SK-N-SH (cell line): ENCODE data around the gene ZCCHC17. TPM values are rescaled to one million over a fixed set of nuclear protein-coding genes. Genes with fewer than 3 reads are reported as not detected.
"Not testable (repeated sequence)": the region's sequence is repeated elsewhere in the genome, so short reads cannot be mapped to it uniquely, and the experiment has no call there.

Experiments
- CTCF ChIA-PET: fragments of 300-600, 350-600 bp; formaldehyde crosslinking; extraction: SDS; loops from one replicate; lab custom pipeline; 2021; lab: Yijun Ruan, JAX
- POLR2A ChIA-PET: fragments of 350-600 bp; sonication (Branson Sonifier 250); formaldehyde crosslinking; extraction: SDS; loops from one replicate; lab custom pipeline; 2020; ENCODE audit warnings: antibody characterized with exemption, inconsistent platforms; lab: Yijun Ruan, JAX
- DNase-seq: peaks from one replicate; pipeline ENCODE4 v3.0.0; 2012
- H2AFZ ChIP-seq: fragments of 200-600 bp; sonication (generic); 2 replicates; pipeline ENCODE4 v1.8.1; 2016; ENCODE audit warnings: antibody characterized with exemption, mild to moderate bottlenecking, low read depth
- H3F3A ChIP-seq: fragments of 200-600 bp; sonication (generic); replicated peaks from 2 replicates; pipeline ENCODE3; 2016; ENCODE audit warnings: antibody characterized with exemption, mild to moderate bottlenecking; ENCODE audit not compliant: insufficient read depth
- H3K27ac ChIP-seq, 2 experiments: fragments of 200-500 bp in 1 of 2; fragments of 200-600 bp in 1 of 2; sonication (Bioruptor generic) in 1 of 2; sonication (generic), shearing (Covaris generic) in 1 of 2; 2 replicates each; pipeline versions ENCODE4 v1.5.1 to v1.6.1; 2014 to 2016; ENCODE audit warnings: low read depth in 2 of 2, inconsistent platforms in 1 of 2, low read length in 1 of 2, mild to moderate bottlenecking in 1 of 2, mixed read lengths in 1 of 2
- H3K27me3 ChIP-seq: fragments of 200-600 bp; sonication (generic), shearing (Covaris generic); 2 replicates; pipeline ENCODE4 v1.6.1; 2016; ENCODE audit warnings: mixed run types; ENCODE audit not compliant: insufficient read depth
- H3K36me3 ChIP-seq, 2 experiments: fragments of 200-500 bp in 1 of 2; fragments of 200-600 bp in 1 of 2; sonication (Bioruptor generic) in 1 of 2; sonication (generic) in 1 of 2; replicated peaks in 1 of 2; 2 replicates each; pipeline versions ENCODE3 to v1.5.1; 2014 to 2016; ENCODE audit warnings: low read length in 1 of 2, mild to moderate bottlenecking in 1 of 2; ENCODE audit not compliant: insufficient read depth in 2 of 2, control insufficient read depth in 1 of 2
- H3K4me1 ChIP-seq, 2 experiments: fragments of 200-500 bp in 1 of 2; fragments of 200-600 bp in 1 of 2; sonication (Bioruptor generic) in 1 of 2; sonication (generic), shearing (Covaris generic) in 1 of 2; 2 replicates each; pipeline versions ENCODE4 v1.5.1 to v1.6.1; 2014 to 2016; ENCODE audit warnings: low read depth in 1 of 2, low read length in 1 of 2, mixed run types in 1 of 2; ENCODE audit not compliant: insufficient read depth in 2 of 2, control insufficient read depth in 1 of 2
- H3K4me2 ChIP-seq: fragments of 200-600 bp; sonication (generic), shearing (Covaris generic); 2 replicates; pipeline ENCODE4 v1.6.1; 2017; ENCODE audit warnings: mixed run types
- H3K4me3 ChIP-seq, 2 experiments: fragments of 200-500 bp in 1 of 2; fragments of 200-600 bp in 1 of 2; sonication (Bioruptor generic) in 1 of 2; sonication (generic), shearing (Covaris generic) in 1 of 2; 2 replicates each; pipeline versions ENCODE4 v1.5.1 to v1.8.1; 2014 to 2016; ENCODE audit warnings: low read depth in 2 of 2, inconsistent platforms in 1 of 2, low read length in 1 of 2, mild to moderate bottlenecking in 1 of 2, mixed read lengths in 1 of 2, moderate library complexity in 1 of 2
- H3K79me2 ChIP-seq: fragments of 200-600 bp; sonication (generic); 2 replicates; pipeline ENCODE4 v1.8.1; 2017; ENCODE audit warnings: mild to moderate bottlenecking; ENCODE audit not compliant: insufficient read depth
- H3K9ac ChIP-seq: fragments of 200-600 bp; sonication (generic); 2 replicates; pipeline ENCODE4 v1.6.1; 2017; ENCODE audit warnings: mixed run types
- H3K9me2 ChIP-seq: fragments of 200-600 bp; sonication (generic); 2 replicates; pipeline ENCODE4 v1.6.1; 2017; ENCODE audit warnings: mixed run types
- H3K9me3 ChIP-seq: fragments of 200-600 bp; sonication (generic); 2 replicates; pipeline ENCODE4 v1.6.1; 2017; ENCODE audit warnings: mixed run types, mild to moderate bottlenecking, moderate library complexity
- H4K20me1 ChIP-seq: fragments of 200-600 bp; sonication (generic); 2 replicates; pipeline ENCODE4 v1.6.1; 2017; ENCODE audit warnings: mild to moderate bottlenecking, mixed run types; ENCODE audit not compliant: insufficient read depth
- EP300 ChIP-seq, 2 experiments: IDR thresholded peaks; 2 replicates each; pipeline versions ENCODE4 v1.4.0 to v1.6.1; 2012; ENCODE audit warnings: borderline replicate concordance in 1 of 2, low read depth in 1 of 2, low read length in 1 of 2
- EZH2phosphoT487 ChIP-seq: fragments of 200-600 bp; sonication (generic); IDR thresholded peaks from 2 replicates; pipeline ENCODE4 v1.6.1; 2017; ENCODE audit warnings: low read depth, mixed run types, mild to moderate bottlenecking, antibody characterized with exemption, moderate library complexity, borderline replicate concordance
- FOXM1 ChIP-seq: IDR thresholded peaks from 2 replicates; pipeline ENCODE4 v1.4.0; 2012; ENCODE audit warnings: low read depth, mild to moderate bottlenecking
- GABPA ChIP-seq: IDR thresholded peaks from 2 replicates; pipeline ENCODE4 v1.4.0; 2012; ENCODE audit warnings: low read depth, mild to moderate bottlenecking
- GATA2 ChIP-seq: sonication (generic); formaldehyde crosslinking; IDR thresholded peaks from 2 replicates; pipeline ENCODE4 v1.5.0; 2020; ENCODE audit warnings: mild to moderate bottlenecking, missing genetic modification reagents
- MEF2A ChIP-seq: IDR thresholded peaks from 2 replicates; pipeline ENCODE4 v1.4.0; 2012; ENCODE audit warnings: low read depth, borderline replicate concordance
- NFIC ChIP-seq: IDR thresholded peaks from 2 replicates; pipeline ENCODE4 v1.4.0; 2012; ENCODE audit warnings: borderline replicate concordance
- NRF1 ChIP-seq: IDR thresholded peaks from 2 replicates; pipeline ENCODE4 v1.6.1; 2012; ENCODE audit warnings: low read depth, mild to moderate bottlenecking, low read length
- RAD21 ChIP-seq: IDR thresholded peaks from 2 replicates; pipeline ENCODE4 v1.6.1; 2012; ENCODE audit warnings: mild to moderate bottlenecking, low read length
- RCOR1 ChIP-seq: fragments of 150-350 bp; IDR thresholded peaks from 2 replicates; pipeline ENCODE4 v1.6.1; 2017; ENCODE audit warnings: antibody characterized with exemption, low read length
- SIN3A ChIP-seq: IDR thresholded peaks from 2 replicates; pipeline ENCODE4 v1.6.1; 2012; ENCODE audit warnings: low read depth, mild to moderate bottlenecking, low read length, moderate library complexity, borderline replicate concordance
- TEAD4 ChIP-seq: IDR thresholded peaks from 2 replicates; pipeline ENCODE4 v1.4.0; 2012; ENCODE audit warnings: mild to moderate bottlenecking, borderline replicate concordance; ENCODE audit not compliant: insufficient read depth
- WGBS: methylation state at CpG from one replicate; pipeline ENCODE4 v1.1.6; 2017; ENCODE audit warnings: low lambda C conversion rate; 5-methylcytosine and 5-hydroxymethylcytosine counted together
- polyA plus RNA-seq, 3 experiments: library from polyadenylated mRNA; depleted of rRNA; stranded (reverse); fragments of >200 nt; gene quantifications; 2 replicates each; pipeline ENCODE4 v1.2.3, GENCODE V29; 2012
- TF ChIP-seq, protein P1 (sequence below): IDR thresholded peaks from 2 replicates; pipeline ENCODE4 v1.4.0; 2012; ENCODE audit warnings: low read depth, borderline replicate concordance
- TF ChIP-seq, protein P2 (sequence below): IDR thresholded peaks from 2 replicates; pipeline ENCODE4 v1.4.0; 2012; ENCODE audit warnings: low read depth, borderline replicate concordance

Gene ZCCHC17
- polyA plus RNA-seq, 1 of the 3 experiments (the other 2 are of a cell fraction): 25.8 TPM

DNA sequence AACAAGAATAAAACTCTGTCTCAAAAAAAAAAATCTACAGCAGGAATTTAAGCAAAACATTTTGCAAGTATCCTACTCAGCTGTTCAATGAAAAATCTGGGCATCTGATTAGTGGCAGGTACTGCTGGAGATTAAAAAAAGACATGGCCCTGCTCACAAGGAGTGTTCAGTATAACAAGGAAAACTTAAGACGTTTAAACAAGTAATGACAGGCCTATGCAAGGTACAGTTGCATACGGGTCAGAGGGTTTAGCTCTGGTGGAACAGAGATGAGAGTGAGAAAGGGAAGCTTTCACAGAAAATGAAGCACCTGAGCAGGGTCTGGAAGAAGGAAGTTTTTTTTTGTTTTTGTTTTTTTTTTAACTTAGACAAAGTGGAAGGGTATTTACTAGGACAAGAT is 23.2 kb upstream of the ZCCHC17 start:
- no peaks in the 10 kb centered on the region for H3F3A ChIP-seq
- no peaks in the 10 kb centered on the region; a peak in 1 of 4 replicates for H3K4me1 ChIP-seq
- H3K4me3 ChIP-seq: no peak overlapping the region
- ChIA-PET CTCF (interaction anchor here (1.0 to 4.6 kb wide), 3 partner anchors 10 to 92 kb away, joined by 4 to 26 read pairs (median 6); no protein-coding TSS in a partner anchor), POLR2A (no interaction called here)
- no peak for TF ChIP-seq TEAD4
- no peak for TF ChIP-seq NFIC
- no peak for TF ChIP-seq RCOR1
- no peak for TF ChIP-seq NRF1
- no peak for TF ChIP-seq MEF2A
- H3K4me2 ChIP-seq: no peak overlapping the region
- no peaks in the 10 kb centered on the region for H3K9me3 ChIP-seq
- no peaks in the 10 kb centered on the region for H4K20me1 ChIP-seq
- DNase-seq: no peak
- peaks cover 57 to 82% of the 10 kb centered on the region in 2 experiments for H3K36me3 ChIP-seq
- no peaks in the 10 kb centered on the region for H3K27me3 ChIP-seq
- H3K9me2 ChIP-seq: no peaks in the 10 kb centered on the region
- H2AFZ ChIP-seq: no peak overlapping the region
- WGBS: 95% methylated on average over 2 of the region's 2 CpGs
- peaks cover 27% of the 10 kb centered on the region for H3K79me2 ChIP-seq
- H3K9ac ChIP-seq: no peak overlapping the region
- no peak overlapping the region for H3K27ac ChIP-seq

DNA sequence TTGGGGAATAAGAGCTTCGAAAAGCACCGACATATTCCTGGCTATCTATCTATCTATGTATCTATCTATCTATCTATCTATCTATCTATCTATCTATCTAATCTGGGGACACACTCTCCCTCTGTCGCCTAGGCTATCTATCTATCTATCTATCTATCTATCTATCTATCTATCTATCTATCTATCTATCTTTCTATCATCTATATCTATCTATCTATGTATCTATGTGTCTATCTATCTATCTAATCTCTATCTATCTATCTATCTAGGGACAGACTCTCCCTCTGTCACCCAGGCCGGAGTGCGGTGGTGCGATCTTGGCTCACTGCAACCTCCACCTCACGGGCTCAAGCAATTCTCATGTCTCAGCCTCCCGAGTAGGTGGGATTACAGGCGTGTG is 14.4 kb upstream of the ZCCHC17 start:
- POLR2A ChIA-PET, H3K9me2 ChIP-seq: not testable (repeated sequence)
- CTCF ChIA-PET: interaction anchor here (1.4 to 2.2 kb wide), 4 partner anchors 18 to 101 kb away, joined by 3 to 11 read pairs (median 4); no protein-coding TSS in a partner anchor

DNA sequence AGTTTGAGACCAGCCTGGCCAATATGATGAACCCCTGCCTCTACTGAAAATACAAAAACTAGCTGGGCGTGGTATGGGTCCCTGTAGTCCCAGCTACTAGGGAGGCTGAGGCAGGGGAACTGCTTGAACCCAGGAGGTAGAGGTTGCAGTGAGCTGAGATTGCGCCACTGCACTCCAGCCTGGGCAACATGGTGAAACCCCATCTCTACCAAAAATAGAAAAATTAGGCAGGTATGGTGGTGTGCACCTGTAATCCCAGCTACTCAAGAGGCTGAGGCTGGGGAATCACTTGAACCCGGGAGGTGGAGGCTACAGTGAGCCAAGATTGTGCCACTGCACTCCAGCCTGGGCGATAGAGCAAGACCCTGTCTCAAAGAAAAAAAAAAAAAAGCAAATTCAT is 9.0 kb upstream of the ZCCHC17 start:
- not testable (repeated sequence) for H3K9me3 ChIP-seq, H3K27ac ChIP-seq, H4K20me1 ChIP-seq, H3K9me2 ChIP-seq, H2AFZ ChIP-seq, H3K4me3 ChIP-seq, H3K9ac ChIP-seq, H3K79me2 ChIP-seq, DNase-seq, H3K27me3 ChIP-seq, H3K4me1 ChIP-seq, H3K4me2 ChIP-seq, H3F3A ChIP-seq
- ChIA-PET CTCF (interaction anchor here (0.8 to 1.4 kb wide), 4 partner anchors 11 to 107 kb away, joined by 3 to 7 read pairs (median 3); no protein-coding TSS in a partner anchor), POLR2A (interaction anchor here (1.4 kb wide), 1 partner anchor 9 kb away, joined by 4 read pairs; the partner anchor contains the start of genes SNRNP40 and ZCCHC17)
- 100% methylated on average over 4 of the region's 4 CpGs for WGBS
- H3K36me3 ChIP-seq: peaks cover 39 to 57% of the 10 kb centered on the region in 2 experiments

More for the DNA sequence above, 14.4 kb upstream of the ZCCHC17 start:
- not testable (repeated sequence) for H3K9me3 ChIP-seq, H3K79me2 ChIP-seq, H3K4me1 ChIP-seq, H3K9ac ChIP-seq, H3K27me3 ChIP-seq, H2AFZ ChIP-seq, H4K20me1 ChIP-seq, H3K4me2 ChIP-seq, H3K27ac ChIP-seq, H3F3A ChIP-seq, DNase-seq, H3K4me3 ChIP-seq
- WGBS: 96% methylated on average over 9 of the region's 9 CpGs
- H3K36me3 ChIP-seq: peaks cover 50 to 71% of the 10 kb centered on the region in 2 experiments

DNA sequence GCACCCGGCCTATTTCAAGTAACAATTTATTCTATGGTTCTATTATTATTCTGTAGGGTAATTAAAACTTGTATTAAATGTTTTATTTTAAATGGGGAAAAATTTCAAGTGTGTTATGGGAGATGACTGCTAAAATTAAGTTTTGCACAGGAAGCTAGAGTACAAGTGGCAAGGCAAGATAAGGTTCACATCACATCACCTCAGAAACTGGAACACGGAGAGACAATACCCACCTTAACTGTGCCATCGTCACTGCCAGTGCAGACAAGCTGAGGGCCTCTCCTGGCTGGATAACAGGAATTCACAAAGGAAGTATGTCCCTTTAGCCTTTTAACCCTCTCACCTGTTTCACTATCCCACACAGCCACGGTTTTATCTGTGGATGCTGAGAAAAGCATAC is 7.8 kb upstream of the ZCCHC17 start:
- Histone ChIP-seq H3K4me1 (peaks cover 0 to 5% of the 10 kb centered on the region in 2 experiments; a peak in 1 of 4 replicates), H3K9ac (no peak overlapping the region), H3K36me3 (peaks cover 43 to 56% of the 10 kb centered on the region in 2 experiments), H3F3A (peaks cover 4% of the 10 kb centered on the region), H4K20me1 (no peaks in the 10 kb centered on the region), H3K9me3 (no peaks in the 10 kb centered on the region), H3K4me3 (no peak overlapping the region), H3K4me2 (no peak overlapping the region), H3K27ac (no peak overlapping the region), H3K27me3 (no peaks in the 10 kb centered on the region), H3K9me2 (no peaks in the 10 kb centered on the region), H3K79me2 (peaks cover 10% of the 10 kb centered on the region), H2AFZ (no peak overlapping the region)
- WGBS: 77% methylated on average over 4 of the region's 4 CpGs
- ChIA-PET CTCF (interaction anchor here (0.8 kb wide), 1 partner anchor 9 kb away, joined by 3 read pairs; no protein-coding TSS in a partner anchor), POLR2A (no interaction called here)
- DNase-seq: no peak
- TF ChIP-seq GATA2 (CRISPR knock-in tag) (no peak), MEF2A (no peak), EP300 (IDR thresholded peaks at IDR 0.05; ENCODE audit: borderline replicate concordance in 1 of 2, low read depth in 1 of 2, low read length in 1 of 2) (no peak), GABPA (no peak), EZH2phosphoT487 (no peak), FOXM1 (no peak), RAD21 (no peak), SIN3A (no peak)
- TF ChIP-seq, protein P1, sequence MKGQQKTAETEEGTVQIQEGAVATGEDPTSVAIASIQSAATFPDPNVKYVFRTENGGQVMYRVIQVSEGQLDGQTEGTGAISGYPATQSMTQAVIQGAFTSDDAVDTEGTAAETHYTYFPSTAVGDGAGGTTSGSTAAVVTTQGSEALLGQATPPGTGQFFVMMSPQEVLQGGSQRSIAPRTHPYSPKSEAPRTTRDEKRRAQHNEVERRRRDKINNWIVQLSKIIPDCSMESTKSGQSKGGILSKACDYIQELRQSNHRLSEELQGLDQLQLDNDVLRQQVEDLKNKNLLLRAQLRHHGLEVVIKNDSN: no peak
- TF ChIP-seq, protein P2, sequence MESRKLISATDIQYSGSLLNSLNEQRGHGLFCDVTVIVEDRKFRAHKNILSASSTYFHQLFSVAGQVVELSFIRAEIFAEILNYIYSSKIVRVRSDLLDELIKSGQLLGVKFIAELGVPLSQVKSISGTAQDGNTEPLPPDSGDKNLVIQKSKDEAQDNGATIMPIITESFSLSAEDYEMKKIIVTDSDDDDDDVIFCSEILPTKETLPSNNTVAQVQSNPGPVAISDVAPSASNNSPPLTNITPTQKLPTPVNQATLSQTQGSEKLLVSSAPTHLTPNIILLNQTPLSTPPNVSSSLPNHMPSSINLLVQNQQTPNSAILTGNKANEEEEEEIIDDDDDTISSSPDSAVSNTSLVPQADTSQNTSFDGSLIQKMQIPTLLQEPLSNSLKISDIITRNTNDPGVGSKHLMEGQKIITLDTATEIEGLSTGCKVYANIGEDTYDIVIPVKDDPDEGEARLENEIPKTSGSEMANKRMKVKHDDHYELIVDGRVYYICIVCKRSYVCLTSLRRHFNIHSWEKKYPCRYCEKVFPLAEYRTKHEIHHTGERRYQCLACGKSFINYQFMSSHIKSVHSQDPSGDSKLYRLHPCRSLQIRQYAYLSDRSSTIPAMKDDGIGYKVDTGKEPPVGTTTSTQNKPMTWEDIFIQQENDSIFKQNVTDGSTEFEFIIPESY: no peak
